HCT116 (cell line): ENCODE results near the gene SCFD1. TPM values are rescaled to one million over a fixed set of nuclear protein-coding genes. Genes with fewer than 3 reads are reported as not detected.
A peak's percentile ranks its signal among the peaks of the same experiment; 100 is the strongest.
"Not testable (repeated sequence)": the region's sequence is repeated elsewhere in the genome, so short reads cannot be mapped to it uniquely, and the experiment has no call there.

Experiments used
- ATAC-seq: fragments of 200-7000 bp; cut with Tn5 transposase; 2 replicates; pipeline ENCODE4 v1.9.1; 2020; ENCODE audit warnings: mild to moderate bottlenecking, moderate library complexity
- BruUV-seq: library from RNA; stranded (reverse); fragments of 400-500 nt; replicated peaks from 2 replicates; lab custom pipeline; 2021; lab: Mats Ljungman, UMichigan
- CTCF ChIA-PET: fragments of 300-600 bp; sonication (Branson Sonifier 250); formaldehyde crosslinking; loops from one replicate; lab custom pipeline; 2021; ENCODE audit warnings: antibody characterized with exemption; lab: Charles Lee
- POLR2A ChIA-PET: fragments of 300-600, 350-600 bp; sonication (Branson Sonifier 250); formaldehyde crosslinking; loops from one replicate; lab custom pipeline; 2021; ENCODE audit warnings: antibody characterized with exemption; lab: Charles Lee
- RAD21 ChIA-PET, 2 experiments: fragments of 300-600 bp; sonication (Branson Sonifier 250); formaldehyde crosslinking; loops; one replicate each; lab custom pipeline; 2023; ENCODE audit warnings: low total read pairs in 2 of 2; ENCODE audit not compliant: uncharacterized antibody in 2 of 2, unreplicated experiment in 2 of 2, low non-redundant PET in 1 of 2; lab: Charles Lee
- DNase-seq: peaks from one replicate; pipeline ENCODE4 v3.0.0-alpha.2; 2010; ENCODE audit warnings: low read depth, low spot score
- H2AFZ ChIP-seq: fragments of 200-600 bp; shearing (Covaris generic), sonication (generic); 2 replicates; pipeline ENCODE4 v1.6.1; 2017; ENCODE audit warnings: low read depth, mixed run types, mixed read lengths, antibody characterized with exemption, low read length; ENCODE audit not compliant: poor library complexity, severe bottlenecking
- H3K27ac ChIP-seq: 2 replicates; pipeline ENCODE4 v1.5.1; 2012; ENCODE audit warnings: low read depth, low read length
- H3K27me3 ChIP-seq: fragments of 200-600 bp; sonication (generic); 2 replicates; pipeline ENCODE4 v1.6.1; 2016; ENCODE audit warnings: mixed run types, low read length, mixed read lengths; ENCODE audit not compliant: insufficient read depth
- H3K36me3 ChIP-seq, 2 experiments: fragments of 200-500 bp in 1 of 2; fragments of 200-600 bp in 1 of 2; sonication (Bioruptor generic) in 1 of 2; sonication (generic) in 1 of 2; 2 replicates each; pipeline versions ENCODE4 v1.5.1 to v1.6.1; 2014 to 2016; ENCODE audit warnings: low read length in 2 of 2, inconsistent platforms in 1 of 2, mixed read lengths in 1 of 2, mixed run types in 1 of 2; ENCODE audit not compliant: insufficient read depth in 2 of 2, control insufficient read depth in 1 of 2
- H3K4me1 ChIP-seq, 2 experiments: fragments of 200-600 bp in 1 of 2; sonication (generic) in 1 of 2; 2 replicates each; pipeline versions ENCODE4 v1.5.1 to v1.6.1; 2012 to 2017; ENCODE audit warnings: low read length in 2 of 2, inconsistent platforms in 1 of 2, mild to moderate bottlenecking in 1 of 2, mixed read lengths in 1 of 2, mixed run types in 1 of 2, moderate library complexity in 1 of 2; ENCODE audit not compliant: insufficient read depth in 2 of 2, control insufficient read depth in 1 of 2
- H3K4me2 ChIP-seq: fragments of 200-600 bp; sonication (generic); 2 replicates; pipeline ENCODE4 v1.6.1; 2017; ENCODE audit warnings: mixed run types, low read length, mixed read lengths
- H3K4me3 ChIP-seq, 2 experiments: fragments of 200-600 bp in 1 of 2; sonication (generic) in 1 of 2; replicated peaks in 1 of 2; 2 replicates each; pipeline ENCODE4 v1.5.1; 2011 to 2016; ENCODE audit warnings: low read length in 2 of 2, control low read depth in 1 of 2, low read depth in 1 of 2, mild to moderate bottlenecking in 1 of 2, mixed read lengths in 1 of 2, mixed run types in 1 of 2
- H3K79me2 ChIP-seq: fragments of 200-600 bp; sonication (generic); 2 replicates; pipeline ENCODE4 v1.6.1; 2017; ENCODE audit warnings: mild to moderate bottlenecking, mixed run types, low read length, moderate library complexity, mixed read lengths; ENCODE audit not compliant: insufficient read depth
- H3K9ac ChIP-seq: fragments of 200-600 bp; sonication (generic); 2 replicates; pipeline ENCODE4 v1.6.1; 2016; ENCODE audit warnings: low read length, mixed read lengths
- H3K9me2 ChIP-seq: fragments of 200-600 bp; sonication (generic), shearing (Covaris generic); 2 replicates; pipeline ENCODE4 v1.6.1; 2017; ENCODE audit warnings: mixed run types, mild to moderate bottlenecking, moderate library complexity; ENCODE audit not compliant: insufficient read depth
- H3K9me3 ChIP-seq, 2 experiments: fragments of 200-500 bp in 1 of 2; fragments of 200-600 bp in 1 of 2; sonication (Bioruptor generic) in 1 of 2; sonication (generic) in 1 of 2; 2 replicates each; pipeline ENCODE4 v1.6.1; 2014 to 2017; ENCODE audit warnings: low read length in 2 of 2, mixed read lengths in 2 of 2, inconsistent platforms in 1 of 2, low read depth in 1 of 2, mild to moderate bottlenecking in 1 of 2, mixed run types in 1 of 2, moderate library complexity in 1 of 2; ENCODE audit not compliant: control insufficient read depth in 1 of 2, insufficient read depth in 1 of 2
- H4K20me1 ChIP-seq: fragments of 200-600 bp; sonication (generic), shearing (Covaris generic); 2 replicates; pipeline ENCODE4 v1.6.1; 2017; ENCODE audit warnings: mixed run types, mild to moderate bottlenecking, moderate library complexity; ENCODE audit not compliant: insufficient read depth
- CEBPB ChIP-seq: IDR thresholded peaks from 2 replicates; pipeline ENCODE4 v1.6.1; 2012; ENCODE audit warnings: low read depth
- EGR1 ChIP-seq: IDR thresholded peaks from 2 replicates; pipeline ENCODE4 v1.6.1; 2012; ENCODE audit warnings: low read depth
- JUND ChIP-seq: IDR thresholded peaks from 2 replicates; pipeline ENCODE4 v1.6.1; 2012
- POLR2A ChIP-seq: IDR thresholded peaks from 2 replicates; pipeline ENCODE4 v1.7.0; 2011; ENCODE audit warnings: borderline replicate concordance; ENCODE audit not compliant: insufficient read depth, insufficient read length; ENCODE audit errors: extremely low read depth
- RAD21 ChIP-seq: IDR thresholded peaks from 2 replicates; pipeline ENCODE4 v1.6.1; 2012; ENCODE audit warnings: low read depth, mild to moderate bottlenecking
- SRF ChIP-seq: IDR thresholded peaks from 2 replicates; pipeline ENCODE4 v1.6.1; 2012; ENCODE audit warnings: low read depth
- TCF7L2 ChIP-seq: IDR thresholded peaks from 2 replicates; pipeline ENCODE4 v1.7.0; 2011; ENCODE audit warnings: borderline replicate concordance, inconsistent platforms; ENCODE audit not compliant: insufficient read depth, insufficient read length; ENCODE audit errors: extremely low read depth
- ZFX ChIP-seq: fragments of 450-650 bp; IDR thresholded peaks from 2 replicates; pipeline ENCODE4 v1.6.1; 2017
- ZNF274 ChIP-seq: fragments of 200-500 bp; sonication (Bioruptor generic); IDR thresholded peaks from 2 replicates; pipeline ENCODE4 v1.6.1; 2014; ENCODE audit warnings: mild to moderate bottlenecking, low read depth, low read length, inconsistent platforms
- intact Hi-C: fragments of 100-400 bp; cut with micrococcal nuclease; formaldehyde crosslinking; loops from 2 replicates; pipeline ENCODE4 v1.10.0; 2022
- total RNA-seq: library from RNA; stranded (reverse); gene quantifications from one replicate; pipeline ENCODE4 v1.2.1, GENCODE V29; 2021; ENCODE audit not compliant: unreplicated experiment
- TF ChIP-seq, protein P1 (sequence below): IDR thresholded peaks from 2 replicates; pipeline ENCODE4 v1.6.1; 2012
- TF ChIP-seq, protein P2 (sequence below): IDR thresholded peaks from 2 replicates; pipeline ENCODE4 v1.6.1; 2012

The SCFD1 gene
- total RNA-seq, 1 experiment from 2014 or later: 71.1 TPM

DNA sequence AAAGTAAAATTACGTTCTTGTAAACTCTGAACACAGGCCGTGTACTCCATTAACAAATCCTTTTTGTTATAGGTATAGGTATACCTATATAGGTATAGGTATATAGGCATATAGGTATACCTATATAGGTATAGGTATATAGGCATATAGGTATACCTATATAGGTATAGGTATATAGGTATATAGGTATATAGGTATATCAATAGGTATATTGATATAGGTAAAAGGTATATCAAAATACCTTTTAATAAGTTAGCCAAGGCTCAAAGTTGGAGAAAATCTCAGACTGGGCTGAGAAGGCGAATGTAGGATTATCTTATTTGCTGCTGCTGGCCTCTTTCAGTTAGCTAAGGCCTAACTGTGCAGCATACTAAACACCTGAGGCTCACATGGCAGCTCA is 3.4 kb downstream of the SCFD1 start:
- intact Hi-C loops: no loop called here
- Histone ChIP-seq H3K27me3 (no peaks in the 10 kb centered on the region), H3K9me3 (no peaks in the 10 kb centered on the region), H3K4me3 (no peak overlapping the region), H3K79me2 (peaks cover 78% of the 10 kb centered on the region), H3K9ac (no peak overlapping the region), H3K36me3 (peaks cover 0 to 3% of the 10 kb centered on the region in 2 experiments; a peak in 1 of 4 replicates), H4K20me1 (no peaks in the 10 kb centered on the region), H3K4me2 (no peak overlapping the region), H3K9me2 (no peaks in the 10 kb centered on the region), H3K4me1 (peaks cover 3 to 30% of the 10 kb centered on the region in 2 experiments; a peak in 3 of 4 replicates), H3K27ac (no peak overlapping the region), H2AFZ (no peak overlapping the region)
- ChIA-PET RAD21 (no interaction called here), CTCF (no interaction called here), POLR2A (no interaction called here)
- TF ChIP-seq POLR2A: no peak
- TF ChIP-seq, protein P1, sequence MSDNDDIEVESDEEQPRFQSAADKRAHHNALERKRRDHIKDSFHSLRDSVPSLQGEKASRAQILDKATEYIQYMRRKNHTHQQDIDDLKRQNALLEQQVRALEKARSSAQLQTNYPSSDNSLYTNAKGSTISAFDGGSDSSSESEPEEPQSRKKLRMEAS: no peak
- TF ChIP-seq, protein P2, sequence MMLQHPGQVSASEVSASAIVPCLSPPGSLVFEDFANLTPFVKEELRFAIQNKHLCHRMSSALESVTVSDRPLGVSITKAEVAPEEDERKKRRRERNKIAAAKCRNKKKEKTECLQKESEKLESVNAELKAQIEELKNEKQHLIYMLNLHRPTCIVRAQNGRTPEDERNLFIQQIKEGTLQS: no peak
- no peak for TF ChIP-seq EGR1
- TF ChIP-seq SRF: no peak
- no peak for TF ChIP-seq JUND
- no peak for TF ChIP-seq TCF7L2
- no peak for TF ChIP-seq ZNF274
- no peak for TF ChIP-seq ZFX
- no peak for TF ChIP-seq RAD21
- ATAC-seq: no peak
- BruUV-seq: no TSS peak
- DNase-seq: no peak

DNA sequence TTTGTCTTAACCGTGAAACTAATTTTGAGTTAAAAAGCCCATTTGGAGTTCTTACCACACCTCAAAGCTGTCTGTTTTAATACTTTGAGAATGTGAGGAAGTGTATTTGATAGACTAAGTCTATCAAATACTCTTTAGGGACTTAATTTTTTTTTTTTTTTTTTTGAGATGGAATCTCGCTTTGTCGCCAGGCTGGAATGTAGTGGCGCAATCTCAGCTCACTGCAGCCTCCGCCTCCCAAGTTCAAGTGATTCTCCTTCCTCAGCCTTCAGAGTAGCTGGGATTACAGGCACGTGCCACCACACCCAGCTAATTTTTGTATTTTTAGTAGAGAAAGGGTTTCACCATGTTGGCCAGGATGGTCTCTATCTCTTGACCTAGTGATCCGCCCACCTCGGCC is 7.3 kb downstream of the SCFD1 start:
- TF ChIP-seq CEBPB: peak; percentile 89
- DNase-seq, H3K4me3 ChIP-seq, POLR2A ChIA-PET, H3K9ac ChIP-seq, BruUV-seq, H3K9me3 ChIP-seq, intact Hi-C loops, H3K9me2 ChIP-seq, H3K27me3 ChIP-seq, H3K27ac ChIP-seq, H4K20me1 ChIP-seq, RAD21 ChIA-PET, H2AFZ ChIP-seq: not testable (repeated sequence)
- H3K4me2 ChIP-seq: peak overlapping the region; percentile 50
- CTCF ChIA-PET: interaction anchor here (0.6 kb wide), 1 partner anchor 294 kb away, joined by 3 read pairs; no protein-coding TSS in a partner anchor
- peaks cover 76% of the 10 kb centered on the region for H3K79me2 ChIP-seq
- H3K4me1 ChIP-seq: peaks cover 0 to 16% of the 10 kb centered on the region in 2 experiments; a peak in 2 of 4 replicates
- H3K36me3 ChIP-seq: peaks cover 6 to 13% of the 10 kb centered on the region in 2 experiments; a peak in 2 of 4 replicates
- ATAC-seq: peak; percentile 63
